Posterior vena cava (tissue), 2 donors: ENCODE measurements around the gene PPP1R3C. TPM values are rescaled to one million over a fixed set of nuclear protein-coding genes. Genes with fewer than 3 reads are reported as not detected.

ENCODE experiments used
- DNase-seq: peaks from one replicate; pipeline ENCODE4 v3.0.0-alpha.2; 2020; ENCODE audit warnings: low spot score
- intact Hi-C, 2 donors: fragments of 100-400 bp; cut with DNase I; formaldehyde crosslinking; loops; one replicate each; pipeline versions ENCODE4 v1.14.1 to v1.14.2; 2022 to 2023
- total RNA-seq, 2 donors: library from RNA; stranded (reverse); fragmentation: NEBNext Ultra II Directional; extraction: Animal tissue kit (Norgen Biotek cat#: 25700); gene quantifications; one replicate each; pipeline ENCODE4 v1.2.1, GENCODE V29; 2021
- donor health status: DM: yes; HTN: yes; CAD: no.
- donor health status: DM: yes; HTN: yes; CAD: no.

PPP1R3C gene
- total RNA-seq, 2 donors from 2014 or later: 29.1 to 51.2 TPM

- no peak for DNase-seq
Measured at GRCh38 chr10:91634898-91635297, 2.0 kb upstream of the PPP1R3C start.

GRCh38 chr10:91634246-91634645 is 1.4 kb upstream of the PPP1R3C start:
- intact Hi-C loops: loop anchor here in 1 of 2 donors (5.0 kb wide), 1 partner anchor 82 kb away; no protein-coding TSS in a partner anchor

More at GRCh38 chr10:91634898-91635297, 2.0 kb upstream of the PPP1R3C start:
- intact Hi-C loops: loop anchor here in 1 of 2 donors (5.0 kb wide), 2 partner anchors 83 to 143 kb away; no protein-coding TSS in a partner anchor

GRCh38 chr10:91630625-91631024 is 2.2 kb downstream of the PPP1R3C start:
- no peak for DNase-seq
- intact Hi-C loops: loop anchor here in 1 of 2 donors (5.0 kb wide), 1 partner anchor 78 kb away; no protein-coding TSS in a partner anchor

More at GRCh38 chr10:91634246-91634645, 1.4 kb upstream of the PPP1R3C start:
- no peak for DNase-seq

GRCh38 chr10:91629715-91630549 is 2.9 kb downstream of the PPP1R3C start:
- intact Hi-C loops: loop anchor here in 1 of 2 donors (5.0 kb wide), 2 partner anchors 78 to 1212 kb away; no protein-coding TSS in a partner anchor
- no peak for DNase-seq

- intact Hi-C loops: loop anchor here in 1 of 2 donors (5.0 kb wide), 1 partner anchor 1214 kb away; no protein-coding TSS in a partner anchor
- no peak for DNase-seq
Measured at GRCh38 chr10:91628383-91628782, 4.5 kb downstream of the PPP1R3C start.

GRCh38 chr10:91627344-91628102 is 5.3 kb downstream of the PPP1R3C start:
- DNase-seq: no peak
- intact Hi-C loops: loop anchor here in 1 of 2 donors (5.0 kb wide), 1 partner anchor 1215 kb away; no protein-coding TSS in a partner anchor

- intact Hi-C loops: loop anchor here in 1 of 2 donors (5.0 kb wide), 1 partner anchor 1215 kb away; no protein-coding TSS in a partner anchor
- DNase-seq: no peak
Measured at GRCh38 chr10:91626936-91627335, 5.9 kb downstream of the PPP1R3C start.

- intact Hi-C loops: loop anchor here in 1 of 2 donors (5.0 kb wide), 1 partner anchor 1218 kb away; no protein-coding TSS in a partner anchor
- no peak for DNase-seq
Measured at GRCh38 chr10:91624633-91625032, 8.2 kb downstream of the PPP1R3C start.

GRCh38 chr10:91622601-91623000 is 10.3 kb downstream of the PPP1R3C start:
- DNase-seq: no peak
- intact Hi-C loops: no loop called here

- no peak for DNase-seq
- intact Hi-C loops: no loop called here
Measured at GRCh38 chr10:91621483-91622113, 11.3 kb downstream of the PPP1R3C start.

GRCh38 chr10:91617072-91617609 is 15.7 kb downstream of the PPP1R3C start:
- intact Hi-C loops: no loop called here
- DNase-seq: peak; percentile 42

GRCh38 chr10:91616137-91616536 is 16.7 kb downstream of the PPP1R3C start:
- no peak for DNase-seq
- intact Hi-C loops: no loop called here

- intact Hi-C loops: no loop called here
- DNase-seq: no peak
Measured at GRCh38 chr10:91614225-91614624, 18.6 kb downstream of the PPP1R3C start.

GRCh38 chr10:91613411-91614187 is 19.3 kb downstream of the PPP1R3C start:
- DNase-seq: peak; percentile 69
- intact Hi-C loops: no loop called here

- DNase-seq: no peak
- intact Hi-C loops: no loop called here
Measured at GRCh38 chr10:91610919-91611318, 22.0 kb downstream of the PPP1R3C start.

GRCh38 chr10:91610444-91610843 is 22.4 kb downstream of the PPP1R3C start:
- intact Hi-C loops: no loop called here
- DNase-seq: no peak

- no peak for DNase-seq
- intact Hi-C loops: no loop called here
Measured at GRCh38 chr10:91607646-91608403, 25.0 kb downstream of the PPP1R3C start.
